RWPE2 (cell line): Measurements from ENCODE around the gene SMG6.

Experiments
- ATAC-seq: fragments of 200-7000 bp; cut with Tn5 transposase; 3 replicates; pipeline ENCODE4 v1.9.1; 2021; ENCODE audit warnings: low read depth
- DNase-seq: peaks from one replicate; pipeline ENCODE4 v3.0.0-alpha.2; 2020; ENCODE audit warnings: low spot score
- H3K27ac ChIP-seq: fragments of 450-650 bp; 2 replicates; pipeline ENCODE4 v1.5.1; 2017; ENCODE audit warnings: mild to moderate bottlenecking; ENCODE audit not compliant: poor library complexity, severe bottlenecking
- H3K27me3 ChIP-seq: fragments of 250-450 bp; sonication (Bioruptor Pico); 2 replicates; pipeline ENCODE4 v1.5.1; 2021; ENCODE audit warnings: mild to moderate bottlenecking, moderate library complexity; ENCODE audit not compliant: insufficient read depth, poor library complexity, severe bottlenecking
- H3K36me3 ChIP-seq: fragments of 250-450 bp; sonication (Bioruptor Pico); 2 replicates; pipeline ENCODE4 v1.5.1; 2020; ENCODE audit warnings: low read depth, mild to moderate bottlenecking, moderate library complexity
- H3K4me1 ChIP-seq: fragments of 250-450 bp; sonication (Bioruptor Pico); 2 replicates; pipeline ENCODE4 v1.5.1; 2021; ENCODE audit warnings: mild to moderate bottlenecking, moderate library complexity; ENCODE audit not compliant: insufficient read depth, poor library complexity, severe bottlenecking
- H3K4me3 ChIP-seq: fragments of 250-450 bp; sonication (Bioruptor Pico); 2 replicates; pipeline ENCODE4 v1.5.1; 2021; ENCODE audit warnings: mild to moderate bottlenecking, moderate library complexity; ENCODE audit not compliant: severe bottlenecking
- H3K9me3 ChIP-seq: fragments of 250-450 bp; sonication (Bioruptor Pico); 2 replicates; pipeline ENCODE4 v1.5.1; 2021; ENCODE audit warnings: mild to moderate bottlenecking, moderate library complexity; ENCODE audit not compliant: severe bottlenecking
- TF ChIP-seq, protein P1 (sequence below): fragments of 450-650 bp; IDR thresholded peaks from one replicate; pipeline ENCODE4 v1.5.1; 2017; ENCODE audit warnings: mild to moderate bottlenecking, moderate library complexity; ENCODE audit not compliant: poor library complexity, severe bottlenecking

The SMG6 gene

DNA sequence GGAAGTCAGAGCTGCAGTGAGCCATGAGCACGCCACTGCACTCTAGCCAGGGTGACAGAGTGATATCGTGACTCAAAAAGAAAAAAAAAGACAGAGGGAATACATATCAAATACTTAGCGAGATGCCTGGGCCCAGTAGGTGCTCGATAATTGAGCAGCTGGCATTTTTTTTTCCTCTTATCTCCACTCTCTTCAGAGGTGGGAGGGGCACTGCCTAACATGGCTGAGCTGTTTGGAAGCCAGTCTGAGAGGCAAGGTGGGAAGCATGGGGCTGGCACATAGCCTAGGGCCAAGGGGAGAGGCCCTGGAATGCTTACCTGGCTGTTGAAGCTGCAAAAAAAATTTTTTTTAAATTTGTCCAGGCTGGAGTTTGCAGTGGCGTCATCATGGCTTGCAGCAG is 210.2 kb downstream of the SMG6 start:
- H3K4me3 ChIP-seq = no peak overlapping the region
- DNase-seq (no peak), ATAC-seq (peak; percentile 19; the same call in 2 of the 3 replicates)
- no peak overlapping the region for H3K27ac ChIP-seq
- TF ChIP-seq, protein P1, sequence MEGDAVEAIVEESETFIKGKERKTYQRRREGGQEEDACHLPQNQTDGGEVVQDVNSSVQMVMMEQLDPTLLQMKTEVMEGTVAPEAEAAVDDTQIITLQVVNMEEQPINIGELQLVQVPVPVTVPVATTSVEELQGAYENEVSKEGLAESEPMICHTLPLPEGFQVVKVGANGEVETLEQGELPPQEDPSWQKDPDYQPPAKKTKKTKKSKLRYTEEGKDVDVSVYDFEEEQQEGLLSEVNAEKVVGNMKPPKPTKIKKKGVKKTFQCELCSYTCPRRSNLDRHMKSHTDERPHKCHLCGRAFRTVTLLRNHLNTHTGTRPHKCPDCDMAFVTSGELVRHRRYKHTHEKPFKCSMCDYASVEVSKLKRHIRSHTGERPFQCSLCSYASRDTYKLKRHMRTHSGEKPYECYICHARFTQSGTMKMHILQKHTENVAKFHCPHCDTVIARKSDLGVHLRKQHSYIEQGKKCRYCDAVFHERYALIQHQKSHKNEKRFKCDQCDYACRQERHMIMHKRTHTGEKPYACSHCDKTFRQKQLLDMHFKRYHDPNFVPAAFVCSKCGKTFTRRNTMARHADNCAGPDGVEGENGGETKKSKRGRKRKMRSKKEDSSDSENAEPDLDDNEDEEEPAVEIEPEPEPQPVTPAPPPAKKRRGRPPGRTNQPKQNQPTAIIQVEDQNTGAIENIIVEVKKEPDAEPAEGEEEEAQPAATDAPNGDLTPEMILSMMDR = no peak
- H3K4me1 ChIP-seq = peaks cover 4% of the 10 kb centered on the region
- H3K9me3 ChIP-seq = no peaks in the 10 kb centered on the region
- no peaks in the 10 kb centered on the region for H3K36me3 ChIP-seq
- no peaks in the 10 kb centered on the region for H3K27me3 ChIP-seq

DNA sequence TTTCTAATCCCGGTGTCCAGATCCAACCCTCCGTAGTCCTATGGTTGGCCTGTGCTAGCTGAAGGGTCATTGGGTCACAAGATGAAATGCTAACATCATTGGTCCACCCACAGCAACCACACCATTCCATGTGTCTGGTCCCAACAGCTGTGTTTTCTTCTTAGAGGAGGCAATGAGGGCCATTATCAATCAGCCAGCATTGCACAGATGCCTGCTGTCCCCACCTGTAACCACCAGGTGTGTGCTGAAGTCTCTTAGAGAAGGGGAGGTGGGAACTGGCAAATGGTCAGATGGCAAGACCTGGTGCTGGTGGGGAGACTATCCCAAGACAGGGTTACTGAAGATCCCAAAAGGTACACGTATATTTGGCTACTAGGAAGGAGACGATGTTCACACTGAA is 211.3 kb downstream of the SMG6 start:
- no peaks in the 10 kb centered on the region for H3K27me3 ChIP-seq
- no peaks in the 10 kb centered on the region for H3K36me3 ChIP-seq
- H3K4me3 ChIP-seq = no peak overlapping the region
- no peaks in the 10 kb centered on the region for H3K9me3 ChIP-seq
- TF ChIP-seq, protein P1 = no peak
- DNase-seq (no peak), ATAC-seq (no peak)
- peaks cover 4% of the 10 kb centered on the region for H3K4me1 ChIP-seq
- H3K27ac ChIP-seq = no peak overlapping the region

DNA sequence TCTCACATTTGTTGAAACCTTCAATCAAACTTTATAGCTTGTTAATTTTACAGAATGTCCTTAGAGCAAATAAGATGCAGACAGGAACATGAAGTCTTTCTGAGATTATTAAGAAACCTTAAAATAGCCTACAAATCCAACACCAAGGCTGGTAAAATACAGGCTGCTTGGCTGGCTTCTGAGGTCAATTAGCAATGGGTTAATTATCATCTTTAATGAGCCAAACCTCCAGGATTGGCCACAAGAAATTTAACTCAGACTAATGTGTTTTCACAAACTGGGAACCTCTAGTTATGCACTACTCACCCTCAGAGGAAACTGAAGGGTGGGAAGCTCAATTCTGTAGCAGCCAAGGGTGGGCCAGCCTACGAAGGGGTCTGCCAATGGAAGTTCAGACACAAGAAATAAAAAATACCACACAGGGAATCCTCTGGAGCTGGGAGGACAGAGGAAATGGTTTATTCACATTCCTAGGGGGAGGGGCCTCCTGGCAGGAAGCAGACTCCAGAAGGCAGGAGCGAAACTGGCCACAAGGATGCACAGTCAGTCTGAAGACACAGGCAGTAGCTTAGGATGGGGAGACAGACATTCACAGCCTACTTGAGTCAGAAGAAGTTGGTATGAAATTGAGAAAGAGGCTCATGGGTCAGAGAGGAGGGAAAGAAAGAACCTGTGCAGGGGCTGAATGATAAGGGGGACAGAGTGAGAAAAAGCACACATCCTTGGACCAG is 212.6 kb downstream of the SMG6 start:
- H3K27me3 ChIP-seq = no peaks in the 10 kb centered on the region
- H3K27ac ChIP-seq = peak overlapping the region; percentile 28
- peaks cover 4% of the 10 kb centered on the region for H3K4me1 ChIP-seq

DNA sequence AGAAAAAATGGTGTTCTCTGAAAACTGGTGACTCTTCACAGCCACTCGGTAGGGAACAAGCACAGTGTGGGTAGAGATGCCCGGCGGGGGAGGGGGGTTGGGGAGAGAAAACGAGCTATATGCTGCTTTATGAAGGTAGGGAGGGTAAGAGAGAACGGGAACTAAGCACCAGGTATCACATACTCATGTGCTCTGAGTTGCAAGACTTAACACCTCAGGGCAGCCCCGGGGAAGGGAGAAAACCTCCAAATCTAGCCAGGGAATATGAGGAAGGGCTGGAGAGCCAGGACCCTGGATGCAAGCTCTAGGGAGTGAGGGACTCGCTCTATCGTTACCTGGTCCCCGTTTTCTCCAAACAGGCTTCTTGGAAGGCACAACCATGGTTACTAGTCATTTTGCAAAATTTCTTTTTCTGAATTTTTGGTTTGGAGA is 213.4 kb downstream of the SMG6 start:
- H3K27ac ChIP-seq = peak overlapping the region; percentile 28
- no peak for ATAC-seq
- DNase-seq = no peak
- H3K4me3 ChIP-seq = no peak overlapping the region
- no peaks in the 10 kb centered on the region for H3K9me3 ChIP-seq
- H3K4me1 ChIP-seq = peaks cover 8% of the 10 kb centered on the region
- H3K36me3 ChIP-seq = no peaks in the 10 kb centered on the region
- no peaks in the 10 kb centered on the region for H3K27me3 ChIP-seq
- TF ChIP-seq, protein P1 = no peak

More for the DNA sequence above, 212.6 kb downstream of the SMG6 start:
- TF ChIP-seq, protein P1 = peak; percentile 20
- ATAC-seq = peak; percentile 84
- H3K36me3 ChIP-seq = no peaks in the 10 kb centered on the region
- no peaks in the 10 kb centered on the region for H3K9me3 ChIP-seq
- no peak overlapping the region for H3K4me3 ChIP-seq
- no peak for DNase-seq

DNA sequence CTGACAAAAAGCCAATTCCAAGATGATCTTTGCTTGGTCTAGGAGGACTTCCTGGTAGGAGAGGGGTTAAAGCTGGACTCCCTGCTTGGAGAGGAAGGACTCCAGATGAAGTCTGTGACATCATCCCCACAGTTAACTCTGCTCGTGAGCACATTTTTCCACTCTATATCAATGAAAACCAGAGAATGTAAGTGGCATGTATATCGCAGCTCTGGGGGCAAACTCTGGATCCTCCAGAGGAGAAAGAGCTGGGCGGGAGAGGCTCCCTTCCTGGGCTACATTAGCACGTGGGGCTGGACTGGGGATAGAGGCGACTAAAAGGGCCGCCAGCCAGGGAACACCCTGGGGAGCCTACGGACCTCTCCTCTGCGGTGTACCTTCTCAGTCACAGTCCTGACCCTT is 214.6 kb downstream of the SMG6 start:
- peaks cover 18% of the 10 kb centered on the region for H3K4me1 ChIP-seq
- H3K27me3 ChIP-seq = no peaks in the 10 kb centered on the region
- ATAC-seq = no peak
- no peak overlapping the region for H3K4me3 ChIP-seq
- TF ChIP-seq, protein P1 = no peak
- no peak overlapping the region for H3K27ac ChIP-seq
- no peak for DNase-seq
- no peaks in the 10 kb centered on the region for H3K36me3 ChIP-seq
- no peaks in the 10 kb centered on the region for H3K9me3 ChIP-seq
